AG09319 (cell line): ENCODE measurements around the gene BAIAP2.

Experiments
- DNase-seq: peaks from one replicate; pipeline ENCODE4 v3.0.0-alpha.2; 2010; ENCODE audit warnings: low read depth; ENCODE audit errors: extremely low read depth
- CTCF ChIP-seq: IDR thresholded peaks from 2 replicates; pipeline ENCODE4 v1.5.1; 2011; ENCODE audit warnings: low read depth, mild to moderate bottlenecking, inconsistent platforms, low read length, moderate library complexity

BAIAP2 gene

GRCh38 chr17:81158688-81159590 is 124.0 kb downstream of the BAIAP2 start:
- DNase-seq, result no peak
- TF ChIP-seq CTCF, result no peak

GRCh38 chr17:81159611-81160265 is 124.8 kb downstream of the BAIAP2 start:
- no peak for DNase-seq
- no peak for TF ChIP-seq CTCF

- TF ChIP-seq CTCF, result no peak
- DNase-seq, result no peak
These were observed 125.4 kb downstream of the BAIAP2 start for GRCh38 chr17:81160306-81160705.

GRCh38 chr17:81160747-81161453 is 125.9 kb downstream of the BAIAP2 start:
- no peak for TF ChIP-seq CTCF
- DNase-seq, result no peak

GRCh38 chr17:81161536-81161935 is 126.6 kb downstream of the BAIAP2 start:
- no peak for TF ChIP-seq CTCF
- no peak for DNase-seq

GRCh38 chr17:81161972-81162371 is 127.0 kb downstream of the BAIAP2 start:
- no peak for DNase-seq
- TF ChIP-seq CTCF, result no peak

GRCh38 chr17:81162491-81162890 is 127.5 kb downstream of the BAIAP2 start:
- DNase-seq, result no peak
- no peak for TF ChIP-seq CTCF
